Prostate gland (tissue), 2 donors: ENCODE results near the gene CENPV.
"Not testable (repeated sequence)": the region's sequence is repeated elsewhere in the genome, so short reads cannot be mapped to it uniquely, and the experiment has no call there.

Experiments used
- POLR2A ChIP-seq: fragments of 450-650 bp; IDR thresholded peaks from one replicate; pipeline ENCODE4 v1.6.1; 2016; ENCODE audit warnings: antibody characterized with exemption, mild to moderate bottlenecking
- POLR2AphosphoS5 ChIP-seq: sonication (generic); formaldehyde crosslinking; IDR thresholded peaks from one replicate; pipeline ENCODE4 v1.6.1; 2017; ENCODE audit warnings: antibody characterized with exemption
- TF ChIP-seq, protein P1 (sequence below), 4 experiments: fragments of 200-600 bp in 2 of 4; fragments of 450-650 bp in 2 of 4; sonication (generic) in 2 of 4; IDR thresholded peaks; 1 replicate in 3 of 4; 2 replicates in 1 of 4; pipeline ENCODE4 v1.5.1; 2016 to 2019; ENCODE audit warnings: antibody characterized with exemption in 4 of 4, mild to moderate bottlenecking in 2 of 4, moderate library complexity in 2 of 4

DNA sequence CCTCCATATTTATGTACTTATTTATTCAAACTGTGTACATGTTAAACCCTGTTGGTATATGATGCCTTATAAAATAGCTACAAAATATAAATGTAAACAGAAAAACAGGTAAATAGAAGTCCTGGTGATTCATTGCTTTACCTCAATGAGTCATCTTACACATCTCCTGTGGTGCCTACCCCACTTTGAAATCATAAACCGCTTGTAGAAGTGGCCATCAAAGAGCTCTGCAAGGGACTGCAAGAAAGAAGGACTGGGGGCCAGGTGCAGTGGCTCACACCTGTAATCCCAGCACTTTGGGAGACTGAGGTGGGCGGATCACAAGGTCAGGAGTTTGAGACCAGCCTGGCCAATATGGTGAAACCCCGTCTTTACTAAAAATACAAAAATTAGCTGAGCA, 57.2 kb downstream of the CENPV start:
- TF ChIP-seq POLR2AphosphoS5, POLR2A: not testable (repeated sequence)
- TF ChIP-seq, protein P1, sequence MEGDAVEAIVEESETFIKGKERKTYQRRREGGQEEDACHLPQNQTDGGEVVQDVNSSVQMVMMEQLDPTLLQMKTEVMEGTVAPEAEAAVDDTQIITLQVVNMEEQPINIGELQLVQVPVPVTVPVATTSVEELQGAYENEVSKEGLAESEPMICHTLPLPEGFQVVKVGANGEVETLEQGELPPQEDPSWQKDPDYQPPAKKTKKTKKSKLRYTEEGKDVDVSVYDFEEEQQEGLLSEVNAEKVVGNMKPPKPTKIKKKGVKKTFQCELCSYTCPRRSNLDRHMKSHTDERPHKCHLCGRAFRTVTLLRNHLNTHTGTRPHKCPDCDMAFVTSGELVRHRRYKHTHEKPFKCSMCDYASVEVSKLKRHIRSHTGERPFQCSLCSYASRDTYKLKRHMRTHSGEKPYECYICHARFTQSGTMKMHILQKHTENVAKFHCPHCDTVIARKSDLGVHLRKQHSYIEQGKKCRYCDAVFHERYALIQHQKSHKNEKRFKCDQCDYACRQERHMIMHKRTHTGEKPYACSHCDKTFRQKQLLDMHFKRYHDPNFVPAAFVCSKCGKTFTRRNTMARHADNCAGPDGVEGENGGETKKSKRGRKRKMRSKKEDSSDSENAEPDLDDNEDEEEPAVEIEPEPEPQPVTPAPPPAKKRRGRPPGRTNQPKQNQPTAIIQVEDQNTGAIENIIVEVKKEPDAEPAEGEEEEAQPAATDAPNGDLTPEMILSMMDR (IDR thresholded peaks at IDR 0.05), result not testable (repeated sequence)
